ENCODE data around the gene ZGPAT. TPM values are rescaled to one million over a fixed set of nuclear protein-coding genes. Genes with fewer than 3 reads are reported as not detected.

ZGPAT gene
- total RNA-seq, 1 donor = 18.8 TPM

- H3K4me1 ChIP-seq (ENCODE audit: insufficient read depth, low read length) = peaks cover 8% of the 10 kb centered on the region
- H3K9me3 ChIP-seq (ENCODE audit: low read depth, low read length) = no peaks in the 10 kb centered on the region
- H3K4me3 ChIP-seq (ENCODE audit: insufficient read depth, low read length) = no peak overlapping the region
- TF ChIP-seq, protein P1, sequence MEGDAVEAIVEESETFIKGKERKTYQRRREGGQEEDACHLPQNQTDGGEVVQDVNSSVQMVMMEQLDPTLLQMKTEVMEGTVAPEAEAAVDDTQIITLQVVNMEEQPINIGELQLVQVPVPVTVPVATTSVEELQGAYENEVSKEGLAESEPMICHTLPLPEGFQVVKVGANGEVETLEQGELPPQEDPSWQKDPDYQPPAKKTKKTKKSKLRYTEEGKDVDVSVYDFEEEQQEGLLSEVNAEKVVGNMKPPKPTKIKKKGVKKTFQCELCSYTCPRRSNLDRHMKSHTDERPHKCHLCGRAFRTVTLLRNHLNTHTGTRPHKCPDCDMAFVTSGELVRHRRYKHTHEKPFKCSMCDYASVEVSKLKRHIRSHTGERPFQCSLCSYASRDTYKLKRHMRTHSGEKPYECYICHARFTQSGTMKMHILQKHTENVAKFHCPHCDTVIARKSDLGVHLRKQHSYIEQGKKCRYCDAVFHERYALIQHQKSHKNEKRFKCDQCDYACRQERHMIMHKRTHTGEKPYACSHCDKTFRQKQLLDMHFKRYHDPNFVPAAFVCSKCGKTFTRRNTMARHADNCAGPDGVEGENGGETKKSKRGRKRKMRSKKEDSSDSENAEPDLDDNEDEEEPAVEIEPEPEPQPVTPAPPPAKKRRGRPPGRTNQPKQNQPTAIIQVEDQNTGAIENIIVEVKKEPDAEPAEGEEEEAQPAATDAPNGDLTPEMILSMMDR (IDR thresholded peaks at IDR 0.05; ENCODE audit: extremely low read depth, low read depth, low read length) = no peak
- no peaks in the 10 kb centered on the region for H4K20me1 ChIP-seq (ENCODE audit: insufficient read depth, low read length)
- H3K4me2 ChIP-seq (ENCODE audit: insufficient read depth, low read length) = no peak overlapping the region
- no peak for DNase-seq (ENCODE audit: insufficient read length, low spot score, missing footprints)
- peaks cover 49% of the 10 kb centered on the region for H3K36me3 ChIP-seq (ENCODE audit: insufficient read depth, low read length)
- H3K27ac ChIP-seq (ENCODE audit: low read depth, low read length) = no peak overlapping the region
- H3K27me3 ChIP-seq (ENCODE audit: insufficient read depth, low read length) = no peaks in the 10 kb centered on the region
- H3K79me2 ChIP-seq (ENCODE audit: insufficient read depth, low read length) = peaks cover 49% of the 10 kb centered on the region
- H2AFZ ChIP-seq (ENCODE audit: low read length) = no peak overlapping the region
Observed at GRCh38 chr20:63663332-63664066, 44.3 kb upstream of the ZGPAT start.

- Histone ChIP-seq H3K4me3 (ENCODE audit: insufficient read depth, low read length) (no peak overlapping the region), H4K20me1 (ENCODE audit: insufficient read depth, low read length) (no peaks in the 10 kb centered on the region), H3K36me3 (ENCODE audit: insufficient read depth, low read length) (peaks cover 50% of the 10 kb centered on the region), H3K27ac (ENCODE audit: low read depth, low read length) (no peak overlapping the region), H2AFZ (ENCODE audit: low read length) (no peak overlapping the region), H3K27me3 (ENCODE audit: insufficient read depth, low read length) (no peaks in the 10 kb centered on the region), H3K4me1 (ENCODE audit: insufficient read depth, low read length) (peaks cover 3% of the 10 kb centered on the region), H3K79me2 (ENCODE audit: insufficient read depth, low read length) (peaks cover 45% of the 10 kb centered on the region), H3K9me3 (ENCODE audit: low read depth, low read length) (no peaks in the 10 kb centered on the region), H3K4me2 (ENCODE audit: insufficient read depth, low read length) (no peak overlapping the region)
- TF ChIP-seq, protein P1 (IDR thresholded peaks at IDR 0.05; ENCODE audit: extremely low read depth, low read depth, low read length) = no peak
- no peak for DNase-seq (ENCODE audit: insufficient read length, low spot score, missing footprints)
Observed at GRCh38 chr20:63664143-63664851, 43.5 kb upstream of the ZGPAT start.

GRCh38 chr20:63664861-63665594 lies 42.8 kb upstream of the ZGPAT start:
- H3K27me3 ChIP-seq (ENCODE audit: insufficient read depth, low read length) = no peaks in the 10 kb centered on the region

More at GRCh38 chr20:63664861-63665594, 42.8 kb upstream of the ZGPAT start:
- peaks cover 37% of the 10 kb centered on the region for H3K79me2 ChIP-seq (ENCODE audit: insufficient read depth, low read length)
- H4K20me1 ChIP-seq (ENCODE audit: insufficient read depth, low read length) = no peaks in the 10 kb centered on the region
- H3K36me3 ChIP-seq (ENCODE audit: insufficient read depth, low read length) = peaks cover 50% of the 10 kb centered on the region
- H3K9me3 ChIP-seq (ENCODE audit: low read depth, low read length) = no peaks in the 10 kb centered on the region
- TF ChIP-seq, protein P1 (IDR thresholded peaks at IDR 0.05; ENCODE audit: extremely low read depth, low read depth, low read length) = no peak
- H3K4me2 ChIP-seq (ENCODE audit: insufficient read depth, low read length) = no peak overlapping the region
- no peaks in the 10 kb centered on the region for H3K4me1 ChIP-seq (ENCODE audit: insufficient read depth, low read length)
- no peak overlapping the region for H2AFZ ChIP-seq (ENCODE audit: low read length)
- H3K27ac ChIP-seq (ENCODE audit: low read depth, low read length) = no peak overlapping the region
- no peak overlapping the region for H3K4me3 ChIP-seq (ENCODE audit: insufficient read depth, low read length)
- no peak for DNase-seq (ENCODE audit: insufficient read length, low spot score, missing footprints)

Data from osteoblast (primary cell).